ENCODE results near the gene DDX1.

- TF ChIP-seq EP300 (IDR thresholded peaks at IDR 0.05), result no peak
- TF ChIP-seq CTCF (IDR thresholded peaks at IDR 0.05), result no peak
- TF ChIP-seq POLR2AphosphoS5 (IDR thresholded peaks at IDR 0.05), result no peak
- TF ChIP-seq POLR2A (IDR thresholded peaks at IDR 0.05), result no peak
These were observed 47.4 kb upstream of the DDX1 start for GRCh38 chr2:15544227-15544626.
